GM21737 (cell line): ENCODE measurements around the gene FLT4.

Source experiments
- ATAC-seq: cut with Tn5 transposase; IDR thresholded peaks from one replicate; pipeline ENCODE4 v1.9.1; 2021; ENCODE audit warnings: mild to moderate bottlenecking, moderate library complexity; ENCODE audit not compliant: unreplicated experiment

The FLT4 gene

DNA sequence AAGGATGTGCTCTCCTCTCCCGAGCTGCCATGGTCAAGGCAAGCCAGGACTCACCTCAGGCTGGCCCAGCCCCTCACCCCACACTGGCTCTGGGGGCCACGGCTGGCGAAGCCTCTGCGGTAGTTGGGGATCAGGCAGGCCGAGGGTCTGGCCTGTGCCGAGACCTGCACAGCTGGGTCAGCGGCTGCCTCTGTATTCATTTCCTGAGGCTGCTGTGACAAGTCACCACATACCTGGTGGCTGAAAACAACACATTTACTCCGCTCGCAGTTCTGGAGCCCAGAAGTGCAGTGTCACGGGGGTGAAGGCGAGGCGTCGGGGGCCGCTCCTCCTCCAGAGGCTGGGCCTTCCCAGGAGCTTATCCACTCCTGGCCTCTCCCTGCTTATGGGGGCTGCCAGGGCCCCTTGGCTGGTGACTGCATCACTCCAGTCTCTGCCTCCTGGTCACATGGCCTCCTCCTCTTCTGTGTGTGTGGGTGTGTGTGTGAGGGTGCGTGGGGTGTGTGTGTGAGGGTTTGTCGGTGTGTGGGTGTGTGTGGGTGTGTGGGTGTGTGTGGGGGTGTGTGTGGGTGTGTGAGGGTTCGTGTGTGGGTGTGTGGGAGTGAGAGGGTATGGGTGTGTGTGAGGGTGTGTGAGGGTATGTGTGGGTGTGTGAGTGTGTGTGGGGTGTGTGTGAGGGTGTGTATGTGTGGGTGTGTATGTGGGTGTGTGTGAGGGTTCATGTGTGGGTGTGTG lies 54.9 kb downstream of the FLT4 start:
- ATAC-seq, result no peak

DNA sequence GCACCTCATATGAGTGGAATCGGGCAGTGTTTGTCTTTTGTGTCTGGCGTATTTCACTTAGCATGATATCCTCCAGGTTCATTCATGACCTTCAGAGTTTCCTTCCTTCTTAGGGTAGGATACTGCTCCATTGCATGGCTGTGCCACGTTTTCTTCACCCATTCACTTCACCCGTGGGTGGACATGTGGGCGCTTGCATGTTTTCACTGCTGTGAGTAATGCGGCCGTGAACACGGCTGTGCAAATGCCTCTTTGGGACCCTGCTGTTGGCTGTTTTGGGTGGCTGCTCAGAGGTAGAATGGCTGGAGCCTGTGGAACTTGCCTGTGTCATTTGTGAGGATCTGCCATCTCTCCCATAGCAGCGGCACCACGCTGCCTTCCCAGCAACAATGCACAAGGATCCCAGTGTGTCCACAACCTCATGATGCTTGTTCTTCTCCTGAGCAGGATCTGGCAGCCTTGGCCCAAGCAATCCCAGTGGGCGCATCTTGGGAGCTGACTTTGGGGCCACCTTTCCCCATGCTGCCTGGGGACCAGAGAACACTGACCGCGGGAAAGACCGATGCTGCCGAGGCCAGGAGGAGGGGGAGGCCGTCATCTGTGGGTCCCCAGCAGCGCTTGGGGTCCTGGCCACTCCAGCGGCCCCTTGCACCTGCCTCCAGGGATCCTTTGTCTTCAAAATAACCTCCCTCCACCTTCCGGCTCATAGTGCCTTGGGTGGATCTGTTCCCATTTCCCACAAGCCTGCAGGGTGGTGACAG lies 55.8 kb downstream of the FLT4 start:
- ATAC-seq, result no peak

DNA sequence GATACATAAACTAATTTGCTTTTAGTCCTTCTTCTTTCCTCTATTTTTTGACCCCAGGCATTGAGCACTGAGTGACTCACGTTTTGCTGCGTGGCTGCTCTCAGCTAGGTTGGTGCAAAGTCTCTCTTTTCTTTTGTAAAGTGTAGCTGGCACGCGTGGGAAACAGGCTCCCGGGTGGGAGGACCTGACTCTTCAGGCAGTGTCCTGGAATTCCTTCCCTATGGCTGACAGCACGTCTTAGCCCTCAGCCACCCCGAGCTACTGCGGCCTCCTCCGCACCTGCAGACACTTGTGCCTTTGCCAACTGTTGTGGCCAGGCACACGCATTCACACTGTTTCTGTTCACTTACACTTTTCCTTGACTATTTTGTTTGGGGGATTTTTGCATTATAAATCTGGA lies 57.2 kb downstream of the FLT4 start:
- ATAC-seq, result no peak

DNA sequence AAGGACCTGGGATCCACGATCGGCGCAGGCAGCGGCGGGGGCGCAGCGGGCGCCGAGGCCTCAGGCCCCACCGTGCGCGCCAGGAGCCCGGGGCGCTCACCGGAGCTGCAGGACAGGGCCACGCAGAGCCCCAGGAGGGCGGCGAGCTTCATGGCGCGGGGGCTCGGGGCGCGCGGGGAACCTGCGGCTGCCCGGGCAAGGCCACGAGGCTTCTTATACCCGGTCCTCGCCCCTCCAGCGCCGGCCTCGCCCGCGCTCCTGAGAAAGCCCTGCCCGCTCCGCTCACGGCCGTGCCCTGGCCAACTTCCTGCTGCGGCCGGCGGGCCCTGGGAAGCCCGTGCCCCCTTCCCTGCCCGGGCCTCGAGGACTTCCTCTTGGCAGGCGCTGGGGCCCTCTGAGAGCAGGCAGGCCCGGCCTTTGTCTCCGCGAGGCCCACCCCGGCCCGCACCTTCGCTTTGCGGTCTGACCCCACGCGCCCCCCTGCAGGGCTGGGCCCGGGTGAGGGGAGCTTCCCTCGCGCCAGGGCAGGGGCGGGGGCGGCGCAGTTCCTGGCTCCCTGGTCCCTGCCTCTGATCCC lies 58.0 kb downstream of the FLT4 start, which contains the start of gene SCGB3A1:
TSS of gene SCGB3A1 (minus strand) at position 189 of the 577 bp plus-strand sequence. CDS start at position 152, 37 bp downstream.
- no peak for ATAC-seq

DNA sequence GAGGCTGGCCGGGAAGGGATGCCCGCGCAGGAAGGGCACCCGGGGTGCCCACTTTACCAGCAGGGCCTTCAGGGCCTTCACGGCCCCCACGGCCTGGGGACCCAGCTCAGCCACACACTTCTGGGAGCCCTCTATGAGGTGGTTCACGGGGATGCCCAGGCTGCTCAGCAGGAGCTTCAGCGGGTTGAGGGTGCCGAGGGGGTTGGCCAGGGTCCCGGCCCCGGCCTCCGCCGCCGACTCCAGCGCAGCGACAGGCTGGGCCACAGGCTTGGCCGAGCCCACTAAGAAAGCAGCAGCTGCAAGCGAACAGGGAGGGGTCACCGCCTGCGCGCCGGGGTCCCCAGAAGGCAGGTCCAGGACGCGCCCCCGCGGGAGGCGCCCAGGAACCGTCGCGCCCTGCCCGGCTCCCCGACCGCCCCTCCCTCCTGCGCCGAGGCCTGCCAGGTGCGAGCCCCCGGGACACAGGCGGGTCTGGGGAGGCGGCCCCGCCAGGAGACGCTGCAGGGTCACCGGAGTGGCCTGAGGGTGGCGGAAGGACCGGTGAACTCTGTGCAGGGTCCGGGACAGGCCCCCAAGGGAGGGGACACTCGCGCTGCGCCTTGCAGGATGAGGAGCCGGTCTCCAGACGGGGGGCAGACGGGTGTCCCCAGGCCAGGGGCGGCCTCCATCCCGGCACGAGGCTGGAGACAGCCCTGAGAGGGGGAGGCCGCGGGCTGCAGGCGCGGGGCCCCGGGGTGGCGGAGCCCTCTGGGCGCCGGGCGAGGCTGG lies 58.7 kb downstream of the FLT4 start:
- no peak for ATAC-seq

DNA sequence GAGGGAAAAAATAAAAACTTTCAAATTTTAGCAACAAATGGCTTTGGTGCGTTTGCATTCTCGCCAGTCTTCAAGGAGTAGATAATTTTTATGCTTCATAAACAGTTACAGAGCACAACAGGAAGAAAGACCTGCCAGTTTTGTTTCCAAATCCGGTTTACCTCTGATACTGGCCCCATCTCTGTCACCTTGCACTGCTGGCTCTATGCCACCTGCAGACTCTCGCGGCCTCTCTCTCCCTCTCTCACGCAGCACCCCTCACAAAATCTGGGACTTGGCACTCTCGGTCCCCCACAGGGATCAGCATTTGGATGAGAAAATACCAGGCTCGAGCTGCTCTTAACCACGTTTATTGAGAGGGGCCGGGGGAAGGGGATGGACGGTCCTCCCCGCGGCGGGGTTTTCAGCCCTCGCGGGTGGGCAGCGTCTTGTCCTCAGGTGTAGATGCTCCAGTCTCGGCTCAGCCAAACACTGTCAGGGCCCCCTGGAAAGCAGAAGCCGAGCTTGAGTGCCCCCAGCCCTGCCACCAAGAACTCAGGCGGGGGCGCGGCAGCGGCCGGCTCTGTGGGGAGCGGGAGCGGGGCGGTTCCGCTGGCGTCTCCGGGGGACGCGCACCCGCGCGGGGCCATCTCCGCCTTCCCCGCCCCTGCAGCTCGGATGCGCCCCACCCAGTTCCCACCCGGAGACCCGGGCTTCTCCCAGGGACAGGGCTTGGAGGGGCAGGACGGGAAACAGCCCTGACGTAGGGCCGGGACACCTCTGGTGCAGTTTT lies 59.4 kb downstream of the FLT4 start:
- no peak for ATAC-seq

DNA sequence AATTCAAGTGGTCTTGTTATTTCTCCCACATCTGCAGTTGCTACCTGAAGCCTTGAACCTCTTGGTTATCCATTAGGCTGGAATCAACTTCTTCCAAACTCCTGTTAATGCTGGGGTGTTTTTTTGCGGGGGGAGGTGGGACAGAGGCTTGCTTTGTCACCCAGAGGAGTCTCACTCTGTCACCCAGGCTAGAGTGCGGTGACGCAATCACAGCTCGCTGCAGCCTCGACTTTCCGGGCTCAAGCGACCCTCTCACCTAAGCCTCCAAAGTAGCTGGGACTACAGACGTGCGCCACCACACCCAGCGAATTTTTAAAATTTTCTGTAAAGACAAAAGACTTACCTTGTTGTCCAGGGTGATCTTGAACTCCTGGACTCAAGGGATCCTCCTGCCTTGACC lies 62.5 kb downstream of the FLT4 start:
- ATAC-seq, result no peak

DNA sequence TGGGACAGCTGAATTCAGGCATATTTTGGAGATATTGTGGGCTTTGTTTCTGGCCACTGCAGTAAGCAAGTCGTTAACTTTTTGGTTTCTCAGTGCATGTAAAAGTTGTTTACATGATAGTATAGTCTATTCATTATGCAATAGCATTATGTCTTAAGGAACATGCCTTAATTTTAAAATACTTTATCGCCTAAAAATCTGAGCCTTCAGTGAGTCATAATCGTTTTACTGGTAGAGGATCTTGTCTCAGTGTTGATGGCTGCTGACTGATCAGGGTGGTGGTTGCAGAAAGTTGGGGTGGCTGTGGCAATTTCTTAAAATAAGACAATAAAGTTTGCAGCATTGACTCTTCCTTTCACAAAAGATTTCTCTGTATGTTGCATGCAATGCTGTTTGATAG lies 63.2 kb downstream of the FLT4 start:
- no peak for ATAC-seq

DNA sequence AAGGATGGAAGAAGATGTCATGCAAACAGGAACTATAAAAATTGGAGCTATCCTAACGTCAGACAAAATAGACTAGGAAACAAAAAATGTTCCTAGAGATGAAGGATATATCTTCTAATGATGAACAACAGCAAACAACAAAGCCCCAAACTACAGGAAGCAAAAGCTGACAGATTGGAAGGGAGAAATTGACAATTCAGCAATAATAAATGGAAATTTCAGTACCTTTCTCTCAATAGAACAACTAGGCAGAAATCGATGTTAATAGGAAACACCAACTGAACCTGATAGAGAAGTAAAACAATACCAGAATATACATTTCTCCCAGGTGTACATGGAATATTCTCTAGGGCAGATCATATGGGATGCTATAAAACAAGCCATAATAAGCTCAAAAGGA lies 65.7 kb downstream of the FLT4 start:
- ATAC-seq, result no peak

DNA sequence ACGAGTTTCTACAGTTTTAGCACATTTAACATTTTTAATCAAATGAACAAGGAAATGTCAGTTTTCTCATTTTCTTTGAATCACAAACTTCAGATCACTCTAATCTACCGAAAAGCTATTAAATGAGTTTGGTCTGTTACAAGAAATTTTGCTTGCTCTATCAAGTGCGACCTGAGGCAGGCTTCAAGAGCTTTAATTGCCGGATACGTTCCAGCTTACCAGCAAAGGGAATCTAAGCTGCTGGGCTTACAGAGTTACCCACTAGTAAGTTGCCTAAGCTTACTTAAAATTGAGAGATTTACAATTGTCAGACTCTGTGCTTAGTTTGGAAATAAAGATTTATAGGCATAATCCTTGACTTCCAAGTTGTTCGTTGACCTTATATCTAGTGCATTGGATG lies 68.7 kb downstream of the FLT4 start:
- no peak for ATAC-seq

DNA sequence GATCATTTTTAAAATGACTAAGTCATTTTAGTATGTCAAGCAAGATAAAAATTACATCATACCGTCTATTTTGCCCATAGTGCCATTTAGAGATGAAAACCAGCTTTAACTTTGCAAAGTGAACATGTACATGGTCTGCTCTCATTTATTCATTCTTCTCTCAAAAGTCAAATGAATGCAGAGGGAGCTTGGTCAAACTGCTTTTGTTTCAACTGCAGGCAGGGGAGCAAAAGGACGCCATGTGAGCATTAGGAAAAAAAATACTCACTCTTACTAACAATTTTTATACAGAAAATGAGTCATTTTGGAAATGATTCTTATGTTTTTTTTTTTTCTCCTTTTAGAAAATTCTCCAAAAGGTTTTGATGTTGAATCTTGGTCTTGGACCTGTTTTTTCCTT lies 73.8 kb downstream of the FLT4 start:
- ATAC-seq, result no peak

DNA sequence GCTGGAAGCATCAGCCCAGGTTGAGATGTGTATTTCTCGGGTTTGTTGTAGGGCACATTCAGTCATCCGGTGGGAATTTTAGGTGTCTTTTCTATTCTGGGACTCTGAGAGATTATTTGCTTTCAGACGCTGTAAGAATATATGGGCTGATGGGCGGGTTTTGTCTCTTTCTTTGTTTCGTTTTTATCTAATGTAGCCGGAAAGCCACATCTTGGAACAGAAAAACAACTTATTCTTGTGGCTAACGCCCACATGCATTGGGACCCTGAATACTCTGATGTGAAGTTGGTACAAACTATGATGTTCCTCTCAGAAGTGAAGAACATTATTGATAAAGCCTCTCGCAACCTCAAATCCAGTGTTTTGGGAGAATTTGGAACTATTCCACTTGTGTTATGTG lies 80.5 kb downstream of the FLT4 start:
- ATAC-seq, result no peak

DNA sequence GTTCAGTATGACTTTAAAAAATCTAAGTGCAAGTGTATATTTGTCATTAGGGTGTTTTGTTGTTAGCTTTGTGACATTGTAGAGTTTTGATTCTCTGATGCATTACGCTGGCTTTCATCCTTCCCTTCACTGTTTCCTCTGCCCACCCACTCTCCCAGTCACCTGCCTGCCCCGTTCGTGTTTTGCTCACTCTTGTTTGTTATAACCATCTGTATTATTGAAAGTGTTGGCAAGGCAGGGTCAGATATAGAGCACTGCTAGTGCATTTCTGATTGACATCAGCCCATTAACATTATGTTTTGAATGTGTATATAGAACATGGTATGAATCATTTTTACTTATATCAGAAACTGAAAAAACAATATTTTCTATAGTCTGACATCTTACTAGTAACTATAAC lies 85.4 kb downstream of the FLT4 start:
- no peak for ATAC-seq

DNA sequence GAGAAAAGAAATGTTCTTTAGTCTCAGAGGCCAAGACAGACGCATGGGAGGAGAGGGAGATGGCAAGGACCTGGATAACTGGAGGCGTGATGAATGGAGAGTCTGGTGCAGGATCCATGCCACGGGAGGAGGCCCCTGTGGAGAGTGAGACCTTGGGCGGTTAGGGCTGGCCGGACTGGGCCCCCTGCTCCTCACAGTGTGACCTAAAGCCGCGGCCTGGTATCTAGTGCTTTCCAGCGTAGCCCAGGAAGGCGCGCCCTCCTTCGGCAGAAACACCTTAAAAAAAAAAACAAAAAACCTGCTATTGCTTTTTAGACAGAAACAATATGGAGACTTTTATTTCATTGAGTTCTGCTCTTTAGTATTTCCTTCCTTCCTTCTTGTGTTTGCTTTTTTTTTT lies 91.2 kb downstream of the FLT4 start:
- no peak for ATAC-seq

DNA sequence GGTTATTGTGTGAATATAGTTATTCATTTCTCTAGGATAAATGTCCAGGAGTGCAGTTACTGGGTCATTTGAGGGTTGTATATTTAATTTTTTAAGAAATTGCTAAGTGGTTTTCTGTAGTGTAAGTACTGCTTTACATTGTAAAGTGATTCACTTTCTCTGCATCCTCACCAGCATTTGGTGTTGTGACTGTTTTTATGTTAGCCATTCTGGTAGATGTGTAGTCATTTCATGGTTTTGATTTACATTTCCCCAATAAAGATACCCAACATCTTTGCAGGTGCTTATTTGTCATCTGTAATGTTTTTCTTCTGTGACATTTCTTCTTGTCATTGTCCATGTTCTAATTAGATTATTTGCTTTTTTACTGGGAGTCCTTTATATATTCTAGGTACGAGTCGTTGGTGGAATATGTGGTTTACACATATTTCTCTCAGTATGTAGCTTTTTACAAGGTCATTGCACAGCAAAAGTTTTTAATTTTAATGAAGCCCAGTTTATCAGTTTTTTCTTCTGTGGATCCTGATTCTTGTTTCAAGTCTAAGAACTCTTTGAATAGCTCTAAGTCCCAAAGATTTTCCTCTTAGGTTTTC lies 92.1 kb downstream of the FLT4 start:
- ATAC-seq, result no peak

DNA sequence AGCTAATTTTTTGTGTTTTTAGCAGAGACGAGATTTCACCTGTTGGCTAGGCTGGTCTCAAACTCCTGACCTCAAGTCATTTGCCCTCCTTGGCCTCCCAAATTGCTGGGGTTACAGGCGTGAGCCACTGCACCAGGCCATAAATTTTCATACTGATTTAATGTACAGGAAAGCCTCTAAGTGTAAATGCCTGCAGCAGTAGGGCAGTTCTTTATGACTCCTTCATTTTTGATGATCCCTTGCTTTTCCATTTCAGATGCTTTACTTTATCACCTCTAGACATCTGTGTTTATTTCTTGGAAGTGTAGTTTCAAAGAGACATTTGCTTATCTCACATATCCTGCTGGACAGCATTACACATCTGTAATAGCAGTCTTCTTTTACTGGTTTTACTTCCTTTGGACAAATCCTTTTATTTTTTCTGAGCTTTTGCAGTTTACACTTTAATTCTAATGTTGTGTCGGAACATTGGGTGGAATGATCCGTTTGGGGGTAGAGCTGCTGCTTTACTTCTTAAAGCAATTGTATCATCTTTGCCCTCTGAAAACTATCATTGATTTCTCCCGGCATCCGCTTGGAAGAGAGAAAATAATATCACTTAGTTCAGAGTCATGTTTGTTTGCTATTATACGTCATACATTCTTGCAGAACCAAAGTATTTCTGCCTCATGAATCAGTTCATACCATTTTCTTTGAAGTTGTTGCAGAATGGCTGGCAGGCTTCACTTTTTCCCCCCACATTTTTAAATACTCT lies 94.1 kb downstream of the FLT4 start:
- ATAC-seq, result no peak

DNA sequence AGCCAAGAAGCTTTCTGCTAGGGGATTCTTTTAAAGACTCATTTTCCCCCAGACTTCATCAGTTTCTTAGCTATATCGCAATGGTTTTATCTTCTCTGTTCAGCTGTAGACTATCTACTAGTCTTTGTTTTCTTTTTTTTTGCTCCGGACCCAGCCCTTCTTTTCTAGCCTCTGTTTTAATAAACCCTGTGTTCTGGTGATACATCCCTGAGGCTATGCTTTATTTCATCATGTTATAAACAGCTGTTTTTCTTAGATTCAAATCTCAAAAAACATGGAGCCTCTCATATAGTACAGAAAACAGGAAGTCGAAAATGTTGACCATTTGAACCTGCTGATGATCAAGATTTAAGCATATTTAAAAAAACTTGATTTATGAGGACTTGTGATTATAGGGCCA lies 95.9 kb downstream of the FLT4 start:
- ATAC-seq, result no peak
